OCI-LY1 (cell line): ENCODE results near the gene TMEM178A.

Experiments used
- CTCF ChIP-seq: fragments of 200-600 bp; sonication (generic), shearing (Covaris generic); IDR thresholded peaks from 2 replicates; pipeline ENCODE4 v1.5.1; 2017; ENCODE audit warnings: mild to moderate bottlenecking, antibody characterized with exemption, low read length, moderate library complexity, mixed read lengths
- EZH2 ChIP-seq: fragments of 200-600 bp; sonication (generic), shearing (Covaris generic); IDR thresholded peaks from 2 replicates; pipeline ENCODE4 v1.8.0; 2017; ENCODE audit warnings: borderline replicate concordance, mixed run types, mild to moderate bottlenecking, antibody characterized with exemption, low read length, moderate library complexity, mixed read lengths

- TF ChIP-seq CTCF (no peak), EZH2 (no peak)
Observed at GRCh38 chr2:39703181-39703872, 37.6 kb downstream of the TMEM178A start.
